Thymus (tissue), 11 donors: Measurements from ENCODE around the gene SLC39A11. TPM values are rescaled to one million over a fixed set of nuclear protein-coding genes. Genes with fewer than 3 reads are reported as not detected.
A peak's percentile ranks its signal among the peaks of the same experiment; 100 is the strongest.

Experiments
- DNase-seq, 9 donors: peaks; one replicate each; pipeline ENCODE4 v3.0.0-alpha.2; 2013; ENCODE audit warnings: low spot score in 9 of 9, low read depth in 6 of 9, missing footprints in 1 of 9
- H3K27ac ChIP-seq, 2 donors: one replicate each; pipeline ENCODE4 v1.5.1; 2013; ENCODE audit warnings: control low read depth in 1 of 2, low read depth in 1 of 2, low read length in 1 of 2, mild to moderate bottlenecking in 1 of 2, moderate library complexity in 1 of 2
- H3K27me3 ChIP-seq, 2 donors: one replicate each; pipeline ENCODE4 v1.5.1; 2013; ENCODE audit warnings: low read length in 1 of 2; ENCODE audit not compliant: control insufficient read depth in 2 of 2, insufficient read depth in 1 of 2
- H3K36me3 ChIP-seq, 2 donors: one replicate each; pipeline ENCODE4 v1.5.1; 2013; ENCODE audit warnings: low read length in 1 of 2, mild to moderate bottlenecking in 1 of 2, moderate library complexity in 1 of 2; ENCODE audit not compliant: control insufficient read depth in 2 of 2, insufficient read depth in 2 of 2
- H3K4me1 ChIP-seq, 2 donors: one replicate each; pipeline ENCODE4 v1.5.1; 2013; ENCODE audit warnings: low read length in 2 of 2; ENCODE audit not compliant: control insufficient read depth in 2 of 2, insufficient read depth in 2 of 2
- H3K4me3 ChIP-seq, 2 donors: one replicate each; pipeline ENCODE4 v1.5.1; 2013; ENCODE audit warnings: low read length in 2 of 2, control low read depth in 1 of 2, mild to moderate bottlenecking in 1 of 2
- H3K9me3 ChIP-seq, 2 donors: one replicate each; pipeline ENCODE4 v1.5.1; 2013; ENCODE audit warnings: low read length in 1 of 2, mild to moderate bottlenecking in 1 of 2; ENCODE audit not compliant: control insufficient read depth in 2 of 2, insufficient read depth in 1 of 2
- WGBS: extraction: QIAGEN DNeasy Blood & Tissue Kit; methylation state at CpG from one replicate; pipeline ENCODE4 v1.1.7; 2013; 5-methylcytosine and 5-hydroxymethylcytosine counted together
- polyA plus RNA-seq: library from polyadenylated mRNA; stranded (reverse); fragments of 200-250 nt; gene quantifications from one replicate; pipeline ENCODE4 v1.2.3, GENCODE V29; 2013
- total RNA-seq: library from RNA; stranded (reverse); fragments of 120-200 nt; gene quantifications from one replicate; pipeline ENCODE4 v1.2.4, GENCODE V29; 2013
- donor health status: healthy.

The SLC39A11 gene
- total and polyA plus RNA-seq, 2 donors: 7.4 to 8.7 TPM

DNA sequence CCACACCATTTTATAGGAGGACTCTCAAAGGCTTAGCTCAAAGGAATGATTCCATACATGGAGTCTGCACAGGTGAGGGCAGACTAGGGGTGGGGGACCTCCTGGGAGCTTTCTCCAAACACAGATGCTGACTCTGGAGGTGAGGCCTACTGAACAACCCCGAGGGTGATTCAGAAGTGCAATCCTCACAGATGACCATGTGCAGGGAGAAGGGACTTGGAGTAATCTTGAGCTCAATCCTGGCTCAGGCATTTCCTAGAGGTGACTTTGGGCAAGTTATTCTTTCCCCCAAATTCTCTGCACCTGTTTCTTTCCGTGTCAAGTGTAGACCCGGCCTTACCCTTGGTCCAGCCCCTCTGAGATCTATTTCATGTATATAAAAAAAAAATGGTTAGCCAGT, 401.5 kb downstream of the SLC39A11 start:
- no peaks in the 10 kb centered on the region for H3K36me3 ChIP-seq
- peaks cover 0 to 22% of the 10 kb centered on the region in 2 donors for H3K4me1 ChIP-seq
- H3K27ac ChIP-seq: no peak overlapping the region
- 98% methylated on average over 3 of the region's 3 CpGs for WGBS
- H3K27me3 ChIP-seq: no peaks in the 10 kb centered on the region
- no peak for DNase-seq
- no peak overlapping the region for H3K4me3 ChIP-seq
- no peaks in the 10 kb centered on the region for H3K9me3 ChIP-seq

DNA sequence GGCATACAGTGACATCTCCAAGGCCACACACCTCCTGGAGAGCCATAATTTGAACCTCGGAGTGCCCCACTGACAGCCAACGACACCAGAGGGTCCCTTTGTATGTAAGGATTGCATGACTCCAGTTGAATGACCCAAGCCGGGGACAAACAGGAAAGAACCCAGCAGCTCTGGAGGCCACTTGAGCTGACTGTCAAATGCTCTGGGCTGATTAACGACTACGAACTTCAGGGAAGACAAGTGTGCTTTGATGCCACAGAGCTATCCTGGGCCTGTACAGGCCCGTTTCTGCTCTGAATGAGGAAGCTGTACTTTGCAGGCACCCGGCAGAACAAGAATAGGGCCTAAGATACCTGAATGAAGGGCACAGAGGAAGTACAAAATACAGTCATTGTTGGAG, 404.6 kb downstream of the SLC39A11 start:
- no peak for DNase-seq
- H3K4me1 ChIP-seq: peaks cover 0 to 41% of the 10 kb centered on the region in 2 donors

DNA sequence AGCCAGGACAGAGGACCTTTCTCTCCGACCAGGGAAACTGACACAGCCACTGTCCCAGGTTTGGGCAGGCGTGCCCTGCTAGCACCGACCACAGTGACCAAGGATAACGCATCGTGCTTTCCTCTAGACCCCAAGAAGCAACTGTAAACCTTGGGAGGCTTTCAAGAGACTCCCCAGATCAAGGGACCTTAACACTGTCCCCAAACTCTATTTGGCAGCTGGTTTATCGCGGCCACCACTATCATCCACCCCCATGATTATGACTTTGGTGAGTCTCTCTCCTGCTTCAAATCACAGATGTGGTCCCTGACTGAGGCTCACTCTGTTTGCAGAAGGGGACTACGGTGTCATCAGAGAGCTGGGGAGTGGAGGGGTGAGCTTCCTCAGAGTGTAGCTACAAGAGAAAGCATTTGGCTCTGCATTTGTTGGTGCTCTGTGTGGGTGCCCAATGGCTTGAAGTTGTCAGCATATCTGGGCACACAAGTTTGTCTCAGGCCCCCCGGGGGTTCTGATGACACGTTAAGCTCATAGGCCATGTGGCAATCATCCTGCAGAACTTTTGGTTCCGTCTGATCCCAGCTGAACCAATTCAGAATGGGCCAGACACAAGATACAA, 408.0 kb downstream of the SLC39A11 start:
- peaks cover 0 to 38% of the 10 kb centered on the region in 2 donors for H3K4me1 ChIP-seq
- 97% methylated on average over 11 of the region's 11 CpGs for WGBS
- DNase-seq: no peak
- no peaks in the 10 kb centered on the region for H3K27me3 ChIP-seq
- H3K4me3 ChIP-seq: no peak overlapping the region
- peak overlapping the region in 1 of 2 donors; percentile 14 for H3K27ac ChIP-seq
- no peaks in the 10 kb centered on the region for H3K36me3 ChIP-seq
- H3K9me3 ChIP-seq: no peaks in the 10 kb centered on the region

More for the DNA sequence above, 404.6 kb downstream of the SLC39A11 start:
- H3K9me3 ChIP-seq: no peaks in the 10 kb centered on the region
- H3K36me3 ChIP-seq: no peaks in the 10 kb centered on the region
- H3K27ac ChIP-seq: peak overlapping the region; percentile 11 to 33
- no peak overlapping the region for H3K4me3 ChIP-seq
- H3K27me3 ChIP-seq: no peaks in the 10 kb centered on the region
- WGBS: 71% methylated on average over 7 of the region's 7 CpGs

DNA sequence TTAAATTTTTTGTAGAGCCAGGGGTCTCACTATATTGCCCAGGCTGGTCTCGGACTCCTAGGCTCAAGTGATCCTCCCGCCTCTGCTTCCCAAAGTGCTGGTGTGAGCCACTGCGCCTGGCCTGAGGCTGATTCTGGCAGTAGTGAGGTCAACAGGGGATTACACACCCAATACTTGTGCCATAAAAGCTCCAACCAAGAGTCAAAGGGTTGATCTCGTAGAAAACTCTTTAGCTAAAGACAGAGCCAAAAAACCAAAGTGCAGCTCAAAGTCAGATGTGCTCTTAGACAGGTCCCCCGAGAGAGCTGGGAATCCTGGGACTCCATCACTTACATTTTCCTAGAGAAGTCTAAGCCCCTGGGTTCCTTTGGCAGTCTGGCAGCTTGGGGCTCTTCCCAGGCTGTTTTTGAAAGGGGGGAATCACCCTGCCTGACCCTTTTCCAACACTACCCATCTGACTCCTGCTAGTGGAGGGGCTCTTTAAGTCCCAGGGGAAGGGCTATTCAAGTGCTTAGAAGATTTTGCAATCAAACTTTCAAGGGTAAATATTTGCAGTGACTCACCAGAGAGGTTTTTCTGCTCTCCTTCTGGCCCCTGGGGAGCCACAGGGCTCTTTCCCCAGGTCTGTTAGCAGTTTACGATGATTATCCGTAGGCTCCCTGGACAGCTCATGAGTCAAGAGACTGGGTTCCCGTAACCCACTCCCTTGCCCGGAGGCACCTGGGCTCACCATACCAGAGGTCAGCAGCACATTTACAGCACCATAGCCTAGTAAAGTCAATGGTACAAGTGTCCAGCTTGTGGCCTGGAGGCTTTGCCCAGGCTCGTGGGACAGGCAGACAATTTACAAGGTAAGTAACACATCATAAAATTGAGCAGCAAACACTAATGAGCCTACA, 408.7 kb downstream of the SLC39A11 start:
- WGBS: 96% methylated on average over 10 of the region's 10 CpGs
- no peaks in the 10 kb centered on the region for H3K36me3 ChIP-seq
- no peak for DNase-seq
- H3K27me3 ChIP-seq: no peaks in the 10 kb centered on the region
- H3K4me3 ChIP-seq: no peak overlapping the region
- H3K9me3 ChIP-seq: no peaks in the 10 kb centered on the region
- peaks cover 0 to 37% of the 10 kb centered on the region in 2 donors for H3K4me1 ChIP-seq
- peak overlapping the region in 1 of 2 donors; percentile 52 for H3K27ac ChIP-seq

DNA sequence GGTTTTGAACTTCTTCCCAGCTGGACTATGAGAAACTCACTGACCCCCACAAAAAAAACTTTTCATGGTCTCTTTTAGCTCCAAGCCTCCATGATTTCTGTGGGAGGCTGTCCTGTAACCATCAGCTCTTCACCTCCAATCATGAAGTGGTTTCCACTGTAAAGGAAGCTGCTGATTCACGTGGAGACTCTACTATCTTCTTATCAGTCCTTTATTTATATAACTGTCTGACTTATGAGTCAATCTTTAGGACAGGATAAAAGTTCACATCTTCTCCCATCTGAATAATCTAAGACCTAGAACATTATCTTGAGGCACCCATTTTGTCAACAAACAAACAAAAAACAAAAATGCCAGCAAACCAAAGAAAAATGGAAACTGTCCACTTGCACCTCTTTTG, 409.9 kb downstream of the SLC39A11 start:
- Histone ChIP-seq H3K27ac (no peak overlapping the region), H3K4me1 (peaks cover 0 to 26% of the 10 kb centered on the region in 2 donors), H3K27me3 (no peaks in the 10 kb centered on the region), H3K9me3 (no peaks in the 10 kb centered on the region), H3K36me3 (no peaks in the 10 kb centered on the region), H3K4me3 (no peak overlapping the region)
- no peak for DNase-seq
- WGBS: 75% methylated on average over 1 of the region's 1 CpG

DNA sequence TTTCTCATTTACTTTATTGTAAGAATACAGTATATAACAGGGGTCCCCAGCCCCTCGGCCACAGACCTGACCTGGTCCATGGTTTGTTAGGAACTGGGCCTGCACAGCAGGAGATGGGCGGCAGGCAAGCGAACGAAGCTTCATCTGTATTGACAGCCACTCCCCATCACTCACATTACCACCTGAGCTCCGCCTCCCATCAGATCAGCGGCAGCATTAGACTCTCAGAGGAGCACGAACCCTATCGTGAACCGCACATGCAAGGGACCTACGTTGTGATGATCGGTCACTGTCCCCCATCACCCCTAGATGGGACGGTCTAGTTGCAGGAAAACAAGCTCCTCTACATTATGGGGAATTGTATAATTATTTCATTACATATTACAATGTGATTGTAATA, 410.6 kb downstream of the SLC39A11 start:
- no peak for DNase-seq
- Histone ChIP-seq H3K4me3 (no peak overlapping the region), H3K36me3 (no peaks in the 10 kb centered on the region), H3K27ac (no peak overlapping the region), H3K9me3 (no peaks in the 10 kb centered on the region), H3K4me1 (peaks cover 0 to 24% of the 10 kb centered on the region in 2 donors), H3K27me3 (no peaks in the 10 kb centered on the region)
- WGBS: 95% methylated on average over 12 of the region's 12 CpGs

DNA sequence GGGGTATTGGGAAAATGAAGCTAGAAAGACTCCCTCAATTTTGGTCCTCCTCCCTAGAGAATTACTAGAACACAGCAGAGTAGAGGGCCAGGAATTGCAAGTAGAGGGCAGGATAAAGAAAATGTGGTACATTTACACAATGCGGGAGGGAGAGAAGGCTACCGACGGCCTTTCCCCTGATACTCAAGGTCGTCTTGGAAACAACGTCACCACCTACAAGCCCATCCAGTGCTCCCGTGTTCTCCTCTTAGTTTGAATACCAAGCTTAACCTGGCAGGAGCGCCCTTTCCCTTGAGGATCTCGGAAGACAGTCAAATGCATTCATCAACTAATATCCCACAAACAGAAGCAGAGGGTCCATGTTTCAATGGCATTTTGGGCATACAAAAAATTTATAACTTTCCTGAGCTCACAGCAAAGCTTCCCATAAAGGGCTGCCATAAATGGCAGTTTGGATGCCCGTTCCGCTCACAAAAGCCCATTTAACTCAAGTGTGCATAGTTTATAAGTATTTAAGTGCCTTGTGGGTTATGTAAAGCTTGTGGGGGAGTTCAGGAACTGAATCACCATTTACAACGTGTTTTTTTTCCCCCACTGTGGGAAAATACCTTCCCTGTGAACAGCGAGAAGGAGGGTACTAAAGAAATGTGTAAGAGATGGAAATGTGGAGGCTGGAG, 414.6 kb downstream of the SLC39A11 start:
- Histone ChIP-seq H3K4me3 (no peak overlapping the region), H3K27me3 (no peaks in the 10 kb centered on the region), H3K4me1 (no peaks in the 10 kb centered on the region), H3K36me3 (no peaks in the 10 kb centered on the region), H3K27ac (no peak overlapping the region), H3K9me3 (no peaks in the 10 kb centered on the region)
- DNase-seq: no peak
- WGBS: 91% methylated on average over 12 of the region's 12 CpGs

DNA sequence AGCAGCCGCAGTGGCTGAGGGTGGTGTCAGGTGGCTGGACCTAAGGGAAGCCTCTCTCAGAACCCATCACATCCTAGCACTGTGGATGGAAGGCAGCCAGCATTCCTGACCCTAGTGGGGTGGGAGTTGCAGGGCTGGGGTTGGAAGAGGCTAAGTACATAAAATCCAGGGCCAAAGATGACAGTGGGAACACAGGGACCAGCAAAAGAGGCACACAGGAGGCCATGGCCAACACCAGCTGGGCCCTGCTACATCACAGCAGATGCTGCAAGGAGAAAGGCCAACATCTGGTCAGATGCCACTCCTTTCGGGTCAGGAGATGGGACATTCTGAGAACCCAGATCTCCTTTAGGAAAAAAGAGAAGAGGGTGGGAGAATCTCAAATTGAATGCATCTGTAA, 415.4 kb downstream of the SLC39A11 start:
- Histone ChIP-seq H3K4me3 (no peak overlapping the region), H3K36me3 (no peaks in the 10 kb centered on the region), H3K9me3 (no peaks in the 10 kb centered on the region), H3K4me1 (no peaks in the 10 kb centered on the region), H3K27ac (no peak overlapping the region), H3K27me3 (no peaks in the 10 kb centered on the region)
- DNase-seq: no peak
- 98% methylated on average over 2 of the region's 2 CpGs for WGBS

DNA sequence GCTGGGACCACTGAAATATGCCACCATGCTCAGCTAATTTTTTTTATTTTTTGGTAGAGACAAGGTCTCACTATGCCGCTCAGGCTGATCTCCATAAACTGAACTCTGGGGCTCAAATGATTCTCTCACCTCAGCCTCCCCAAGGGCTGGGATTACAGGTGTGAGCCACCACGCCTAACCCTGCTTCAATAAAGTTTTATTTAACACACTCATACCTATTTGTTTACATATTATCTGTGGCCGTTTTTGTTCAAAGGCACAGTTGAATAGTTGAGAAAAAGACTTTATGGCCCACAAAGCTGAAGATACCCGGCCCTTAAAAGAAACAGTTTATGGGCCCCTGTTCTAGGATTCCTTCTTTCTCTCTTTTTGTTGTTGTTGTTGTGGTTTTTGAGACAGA, 419.8 kb downstream of the SLC39A11 start:
- no peak overlapping the region for H3K4me3 ChIP-seq
- no peak for DNase-seq
- no peaks in the 10 kb centered on the region for H3K4me1 ChIP-seq
- WGBS: 96% methylated on average over 4 of the region's 4 CpGs
- H3K27ac ChIP-seq: no peak overlapping the region
- H3K9me3 ChIP-seq: no peaks in the 10 kb centered on the region
- H3K36me3 ChIP-seq: no peaks in the 10 kb centered on the region
- H3K27me3 ChIP-seq: no peaks in the 10 kb centered on the region
